Measurements from ENCODE around the gene C1QTNF6. TPM values are rescaled to one million over a fixed set of nuclear protein-coding genes. Genes with fewer than 3 reads are reported as not detected.
"Not testable (repeated sequence)": the region's sequence is repeated elsewhere in the genome, so short reads cannot be mapped to it uniquely, and the experiment has no call there.

The C1QTNF6 gene
- 7.8 TPM for total RNA-seq

- peak; percentile 70 for DNase-seq (ENCODE audit: low spot score)
- intact Hi-C loops (cut with DNase I): no loop called here
- ATAC-seq: peak; percentile 88
These were observed at the start of gene C1QTNF6 for GRCh38 chr22:37187891-37188761. C1QTNF6 (minus strand) TSS chr22:37188247; CDS start chr22:37188213, 34 bp downstream.

GRCh38 chr22:37235897-37236607 lies 48.0 kb upstream of the C1QTNF6 start:
- ATAC-seq (no peak), DNase-seq (ENCODE audit: low spot score) (no peak)
- intact Hi-C loops (cut with DNase I): no loop called here

GRCh38 chr22:37234736-37235711 lies 47.0 kb upstream of the C1QTNF6 start:
- intact Hi-C loops (cut with DNase I): no loop called here
- ATAC-seq (no peak), DNase-seq (ENCODE audit: low spot score) (no peak)

- ATAC-seq (no peak), DNase-seq (ENCODE audit: low spot score) (no peak)
- intact Hi-C loops (cut with DNase I): no loop called here
These were observed 45.9 kb upstream of the C1QTNF6 start for GRCh38 chr22:37233751-37234631.

- DNase-seq (ENCODE audit: low spot score); ATAC-seq; intact Hi-C loops (cut with DNase I): not testable (repeated sequence)
These were observed 45.3 kb upstream of the C1QTNF6 start for GRCh38 chr22:37233371-37233750.

- ATAC-seq (no peak), DNase-seq (ENCODE audit: low spot score) (no peak)
- intact Hi-C loops (cut with DNase I): no loop called here
These were observed 44.3 kb upstream of the C1QTNF6 start for GRCh38 chr22:37232140-37232998.

- DNase-seq (ENCODE audit: low spot score) (no peak), ATAC-seq (no peak)
- intact Hi-C loops (cut with DNase I): no loop called here
These were observed 43.5 kb upstream of the C1QTNF6 start for GRCh38 chr22:37231406-37232139.

- no peak for DNase-seq (ENCODE audit: low spot score)
- ATAC-seq: no peak
- intact Hi-C loops (cut with DNase I): no loop called here
These were observed 42.8 kb upstream of the C1QTNF6 start for GRCh38 chr22:37230673-37231405.

- ATAC-seq (peak; percentile 45), DNase-seq (ENCODE audit: low spot score) (no peak)
- intact Hi-C loops (cut with DNase I): no loop called here
These were observed 42.0 kb upstream of the C1QTNF6 start for GRCh38 chr22:37229805-37230672.

GRCh38 chr22:37229012-37229804 lies 41.2 kb upstream of the C1QTNF6 start:
- intact Hi-C loops (cut with DNase I): no loop called here
- DNase-seq (ENCODE audit: low spot score) (no peak), ATAC-seq (peak; percentile 21)

- DNase-seq (ENCODE audit: low spot score) (peak; percentile 73), ATAC-seq (peak; percentile 53)
- intact Hi-C loops (cut with DNase I): no loop called here
These were observed 40.3 kb upstream of the C1QTNF6 start for GRCh38 chr22:37228106-37229011.

GRCh38 chr22:37226514-37226913 lies 38.5 kb upstream of the C1QTNF6 start:
- ATAC-seq: no peak
- DNase-seq (ENCODE audit: low spot score): no peak
- intact Hi-C loops (cut with DNase I): no loop called here

GRCh38 chr22:37226087-37226486 lies 38.0 kb upstream of the C1QTNF6 start:
- intact Hi-C loops (cut with DNase I): no loop called here
- ATAC-seq (no peak), DNase-seq (ENCODE audit: low spot score) (no peak)

All from sciatic nerve (tissue), 2 donors.